DOHH2 (cell line): Measurements from ENCODE around the gene SLC2A11.
"Not testable (repeated sequence)": the region's sequence is repeated elsewhere in the genome, so short reads cannot be mapped to it uniquely, and the experiment has no call there.

Experiments used
- H3F3A ChIP-seq: fragments of 200-600 bp; sonication (generic), shearing (Covaris generic); 2 replicates; pipeline ENCODE4 v1.6.0; 2016; ENCODE audit warnings: antibody characterized with exemption, mild to moderate bottlenecking; ENCODE audit not compliant: control insufficient read depth, insufficient read depth
- H3K27ac ChIP-seq: fragments of 200-600 bp; sonication (generic); 2 replicates; pipeline ENCODE4 v1.5.1; 2014; ENCODE audit warnings: low read depth, mild to moderate bottlenecking, low read length, moderate library complexity
- H3K27me3 ChIP-seq: fragments of 200-600 bp; sonication (generic); 2 replicates; pipeline ENCODE4 v1.6.1; 2014; ENCODE audit warnings: mild to moderate bottlenecking, low read length, mixed read lengths; ENCODE audit not compliant: control insufficient read depth
- H3K36me3 ChIP-seq: fragments of 200-600 bp; sonication (generic); 2 replicates; pipeline ENCODE4 v1.6.1; 2014; ENCODE audit warnings: mild to moderate bottlenecking, low read length, moderate library complexity, mixed read lengths; ENCODE audit not compliant: control insufficient read depth
- H3K4me1 ChIP-seq: fragments of 200-600 bp; sonication (generic); 2 replicates; pipeline ENCODE4 v1.6.1; 2014; ENCODE audit warnings: mild to moderate bottlenecking, low read length, mixed read lengths; ENCODE audit not compliant: control insufficient read depth
- H3K4me2 ChIP-seq: fragments of 200-600 bp; sonication (generic); 2 replicates; pipeline ENCODE4 v1.6.0; 2014; ENCODE audit warnings: mild to moderate bottlenecking, low read length, moderate library complexity
- H3K4me3 ChIP-seq: fragments of 200-600 bp; sonication (generic); 2 replicates; pipeline ENCODE4 v1.5.1; 2014; ENCODE audit warnings: mild to moderate bottlenecking, low read length, mixed read lengths
- H3K79me2 ChIP-seq: fragments of 200-600 bp; sonication (generic); 2 replicates; pipeline ENCODE4 v1.6.1; 2014; ENCODE audit warnings: mild to moderate bottlenecking, low read length, mixed read lengths; ENCODE audit not compliant: control insufficient read depth
- H3K9me2 ChIP-seq: fragments of 200-600 bp; sonication (generic); replicated peaks from 2 replicates; pipeline ENCODE4 v1.6.1; 2014; ENCODE audit warnings: mild to moderate bottlenecking, low read length, mixed read lengths; ENCODE audit not compliant: control insufficient read depth
- H3K9me3 ChIP-seq: fragments of 200-600 bp; sonication (generic); 2 replicates; pipeline ENCODE4 v1.6.1; 2014; ENCODE audit warnings: antibody characterized with exemption, low read length, mixed read lengths; ENCODE audit not compliant: control insufficient read depth, insufficient read depth
- H4K20me1 ChIP-seq: fragments of 200-600 bp; sonication (generic); 2 replicates; pipeline ENCODE4 v1.6.0; 2014; ENCODE audit warnings: low read depth, mild to moderate bottlenecking, antibody characterized with exemption, low read length, moderate library complexity; ENCODE audit not compliant: control insufficient read depth, insufficient read depth
- EZH2phosphoT487 ChIP-seq: fragments of 200-600 bp; sonication (generic); IDR thresholded peaks from 2 replicates; pipeline ENCODE4 v1.6.1; 2017; ENCODE audit warnings: borderline replicate concordance, mild to moderate bottlenecking, antibody characterized with exemption, low read length, moderate library complexity, mixed read lengths
- TF ChIP-seq, protein P1 (sequence below): fragments of 200-600 bp; sonication (generic); IDR thresholded peaks from one replicate; pipeline ENCODE4 v1.5.1; 2014; ENCODE audit warnings: antibody characterized with exemption, mild to moderate bottlenecking, low read depth, low read length; ENCODE audit not compliant: poor library complexity, severe bottlenecking

SLC2A11 gene

DNA sequence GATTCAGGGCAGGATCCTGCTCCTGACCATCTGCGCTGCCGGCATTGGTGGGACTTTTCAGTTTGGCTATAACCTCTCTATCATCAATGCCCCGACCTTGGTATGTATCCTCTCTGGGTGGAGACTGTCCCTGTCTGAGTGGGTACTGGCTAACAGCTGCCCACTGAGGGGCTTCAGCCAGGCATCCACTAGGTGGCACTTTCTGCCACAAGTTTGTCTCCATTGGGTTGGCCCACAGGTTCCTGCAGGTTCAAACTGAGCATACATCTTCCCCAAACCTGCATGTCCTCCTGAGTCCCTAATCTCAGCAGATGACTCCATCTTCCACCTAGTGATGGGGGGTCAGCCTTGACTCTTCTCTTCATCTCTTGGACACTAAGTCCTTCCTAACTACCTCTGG, 4.4 kb downstream of the SLC2A11 start:
- peaks cover 18% of the 10 kb centered on the region for H3K4me1 ChIP-seq
- H3K79me2 ChIP-seq = peaks cover 11% of the 10 kb centered on the region
- H3K27me3 ChIP-seq = no peaks in the 10 kb centered on the region
- H3K27ac ChIP-seq = no peak overlapping the region
- no peaks in the 10 kb centered on the region for H4K20me1 ChIP-seq
- H3F3A ChIP-seq = peaks cover 3% of the 10 kb centered on the region; the same call in 1 of the 2 replicates
- no peak overlapping the region for H3K4me3 ChIP-seq
- no peaks in the 10 kb centered on the region for H3K9me3 ChIP-seq
- no peaks in the 10 kb centered on the region for H3K36me3 ChIP-seq
- no peak for TF ChIP-seq EZH2phosphoT487
- TF ChIP-seq, protein P1, sequence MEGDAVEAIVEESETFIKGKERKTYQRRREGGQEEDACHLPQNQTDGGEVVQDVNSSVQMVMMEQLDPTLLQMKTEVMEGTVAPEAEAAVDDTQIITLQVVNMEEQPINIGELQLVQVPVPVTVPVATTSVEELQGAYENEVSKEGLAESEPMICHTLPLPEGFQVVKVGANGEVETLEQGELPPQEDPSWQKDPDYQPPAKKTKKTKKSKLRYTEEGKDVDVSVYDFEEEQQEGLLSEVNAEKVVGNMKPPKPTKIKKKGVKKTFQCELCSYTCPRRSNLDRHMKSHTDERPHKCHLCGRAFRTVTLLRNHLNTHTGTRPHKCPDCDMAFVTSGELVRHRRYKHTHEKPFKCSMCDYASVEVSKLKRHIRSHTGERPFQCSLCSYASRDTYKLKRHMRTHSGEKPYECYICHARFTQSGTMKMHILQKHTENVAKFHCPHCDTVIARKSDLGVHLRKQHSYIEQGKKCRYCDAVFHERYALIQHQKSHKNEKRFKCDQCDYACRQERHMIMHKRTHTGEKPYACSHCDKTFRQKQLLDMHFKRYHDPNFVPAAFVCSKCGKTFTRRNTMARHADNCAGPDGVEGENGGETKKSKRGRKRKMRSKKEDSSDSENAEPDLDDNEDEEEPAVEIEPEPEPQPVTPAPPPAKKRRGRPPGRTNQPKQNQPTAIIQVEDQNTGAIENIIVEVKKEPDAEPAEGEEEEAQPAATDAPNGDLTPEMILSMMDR = peak; percentile 94
- H3K4me2 ChIP-seq = no peak overlapping the region
- H3K9me2 ChIP-seq = no peaks in the 10 kb centered on the region

DNA sequence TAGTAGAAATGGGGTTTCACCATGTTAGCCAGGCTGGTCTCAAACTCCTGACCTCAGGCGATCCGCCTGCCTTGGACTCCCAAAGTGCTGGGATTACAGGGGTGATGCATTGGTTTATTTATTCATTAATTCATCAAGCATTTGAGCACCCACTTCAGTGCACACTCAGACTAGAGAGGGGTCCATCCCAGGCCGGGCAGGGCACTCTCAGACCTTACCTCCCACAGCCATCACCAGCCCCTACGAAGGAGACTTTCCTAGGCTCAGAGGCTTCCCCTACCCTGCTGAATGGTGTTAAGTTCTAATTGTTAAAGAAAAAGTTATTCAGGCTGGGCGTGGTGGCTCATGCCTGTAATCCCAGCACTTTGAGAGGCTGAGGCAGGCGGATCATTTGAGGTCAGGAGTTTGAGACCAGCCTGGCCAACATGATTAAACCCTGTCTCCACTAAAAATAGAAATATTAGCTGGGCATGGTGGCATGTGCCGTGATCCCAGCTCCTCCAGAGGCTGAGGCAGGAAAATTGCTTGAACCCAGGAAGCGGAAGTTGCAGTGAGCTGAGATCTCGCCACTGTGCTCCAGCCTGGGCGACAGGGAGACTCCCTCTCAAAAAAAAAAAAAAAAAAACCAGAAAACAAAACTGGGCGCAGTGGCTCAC, 7.0 kb downstream of the SLC2A11 start:
- H3K79me2 ChIP-seq, H3K27ac ChIP-seq, H3K9me2 ChIP-seq, H3K36me3 ChIP-seq, H3K4me1 ChIP-seq, H3K27me3 ChIP-seq, H3K4me3 ChIP-seq, H4K20me1 ChIP-seq, H3K9me3 ChIP-seq, H3K4me2 ChIP-seq, H3F3A ChIP-seq: not testable (repeated sequence)

DNA sequence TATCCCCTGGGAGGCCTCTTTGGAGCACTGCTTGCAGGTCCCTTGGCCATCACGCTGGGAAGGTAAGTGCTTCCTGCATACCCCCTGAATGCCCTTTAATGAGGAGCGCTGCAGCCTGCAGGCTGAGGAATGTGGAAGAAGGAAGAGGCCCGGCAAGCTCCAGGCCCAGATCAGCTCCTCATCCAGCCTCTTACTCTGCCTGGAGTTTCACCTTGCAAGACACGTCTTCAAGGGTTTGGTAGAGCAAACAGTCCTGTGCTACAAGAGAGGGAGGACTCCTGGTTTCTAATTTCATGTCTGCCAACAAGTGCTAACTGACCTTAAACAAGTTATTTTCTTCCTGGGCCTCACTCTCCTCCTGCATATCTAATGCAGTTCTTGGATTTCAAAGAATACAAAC, 10.9 kb downstream of the SLC2A11 start:
- Histone ChIP-seq H3K9me2 (no peaks in the 10 kb centered on the region), H3K4me3 (no peak overlapping the region), H3K4me2 (no peak overlapping the region), H3K79me2 (no peaks in the 10 kb centered on the region), H3K9me3 (no peaks in the 10 kb centered on the region), H3K36me3 (peaks cover 12% of the 10 kb centered on the region; the same call in 1 of the 2 replicates), H3K27me3 (no peaks in the 10 kb centered on the region), H3K4me1 (no peaks in the 10 kb centered on the region), H3K27ac (no peak overlapping the region), H3F3A (no peaks in the 10 kb centered on the region), H4K20me1 (no peaks in the 10 kb centered on the region)
- TF ChIP-seq, protein P1 = no peak
- no peak for TF ChIP-seq EZH2phosphoT487

- TF ChIP-seq, protein P1 = no peak
- TF ChIP-seq EZH2phosphoT487 = no peak
- Histone ChIP-seq H3F3A (no peaks in the 10 kb centered on the region), H4K20me1 (no peaks in the 10 kb centered on the region), H3K9me3 (no peaks in the 10 kb centered on the region), H3K4me1 (peaks cover 14% of the 10 kb centered on the region), H3K9me2 (no peaks in the 10 kb centered on the region), H3K79me2 (no peaks in the 10 kb centered on the region), H3K27ac (no peak overlapping the region), H3K4me3 (no peak overlapping the region), H3K4me2 (peak overlapping the region; percentile 21), H3K27me3 (no peaks in the 10 kb centered on the region), H3K36me3 (peaks cover 5% of the 10 kb centered on the region; the same call in 1 of the 2 replicates)
Observed at GRCh38 chr22:23874871-23875270, 17.2 kb downstream of the SLC2A11 start.
